ENCODE measurements around the gene CADM1. TPM values are rescaled to one million over a fixed set of nuclear protein-coding genes. Genes with fewer than 3 reads are reported as not detected.

CADM1 gene
- total and polyA plus RNA-seq, 2 donors (not counting 3 experiments of a cell fraction or from before 2014, with no cell fraction given): 0.52 to 2.6 TPM

- no peak overlapping the region for H3K27ac ChIP-seq (ENCODE audit: insufficient read depth, low read depth, low read length)
- TF ChIP-seq FOS (IDR thresholded peaks at IDR 0.05; ENCODE audit: borderline replicate concordance, insufficient read depth, low read length) (no peak), JUN (IDR thresholded peaks at IDR 0.05; ENCODE audit: borderline replicate concordance, insufficient read depth, insufficient read length, low read depth) (no peak), MYC (IDR thresholded peaks at IDR 0.05; ENCODE audit: low read depth, low read length) (no peak), POLR2A (IDR thresholded peaks at IDR 0.05; ENCODE audit: low read depth, low read length) (no peak), EZH2 (IDR thresholded peaks at IDR 0.05; ENCODE audit: borderline replicate concordance, low read depth, low read length, severe bottlenecking) (no peak), GATA2 (IDR thresholded peaks at IDR 0.05; ENCODE audit: insufficient read depth, insufficient read length, low read depth, low read length) (no peak), POLR2AphosphoS5 (IDR thresholded peaks at IDR 0.05; ENCODE audit: insufficient read depth, low read depth, low read length) (no peak), MAX (IDR thresholded peaks at IDR 0.05; ENCODE audit: insufficient read depth, insufficient read length) (no peak)
- TF ChIP-seq, protein P1, sequence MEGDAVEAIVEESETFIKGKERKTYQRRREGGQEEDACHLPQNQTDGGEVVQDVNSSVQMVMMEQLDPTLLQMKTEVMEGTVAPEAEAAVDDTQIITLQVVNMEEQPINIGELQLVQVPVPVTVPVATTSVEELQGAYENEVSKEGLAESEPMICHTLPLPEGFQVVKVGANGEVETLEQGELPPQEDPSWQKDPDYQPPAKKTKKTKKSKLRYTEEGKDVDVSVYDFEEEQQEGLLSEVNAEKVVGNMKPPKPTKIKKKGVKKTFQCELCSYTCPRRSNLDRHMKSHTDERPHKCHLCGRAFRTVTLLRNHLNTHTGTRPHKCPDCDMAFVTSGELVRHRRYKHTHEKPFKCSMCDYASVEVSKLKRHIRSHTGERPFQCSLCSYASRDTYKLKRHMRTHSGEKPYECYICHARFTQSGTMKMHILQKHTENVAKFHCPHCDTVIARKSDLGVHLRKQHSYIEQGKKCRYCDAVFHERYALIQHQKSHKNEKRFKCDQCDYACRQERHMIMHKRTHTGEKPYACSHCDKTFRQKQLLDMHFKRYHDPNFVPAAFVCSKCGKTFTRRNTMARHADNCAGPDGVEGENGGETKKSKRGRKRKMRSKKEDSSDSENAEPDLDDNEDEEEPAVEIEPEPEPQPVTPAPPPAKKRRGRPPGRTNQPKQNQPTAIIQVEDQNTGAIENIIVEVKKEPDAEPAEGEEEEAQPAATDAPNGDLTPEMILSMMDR (IDR thresholded peaks at IDR 0.05; ENCODE audit: extremely low read depth in 1 of 2, insufficient read depth in 1 of 2, low read depth in 1 of 2, low read length in 2 of 2): no peak
- H2AFZ ChIP-seq (ENCODE audit: low read depth, low read length): no peak overlapping the region
- DNase-seq (ENCODE audit: low read depth, low spot score) (no peak), FAIRE-seq (no peak)
- BruUV-seq (replicated peaks): no TSS peak
- H3K79me2 ChIP-seq (ENCODE audit: control insufficient read depth, insufficient read depth, low read length): no peaks in the 10 kb centered on the region
- H3K4me3 ChIP-seq (replicated peaks in 1 of 3; ENCODE audit: insufficient read depth in 1 of 3, low read depth in 1 of 3, low read length in 3 of 3): no peak overlapping the region
- ChIA-PET CTCF (no interaction called here), POLR2A (no interaction called here)
- no peaks in the 10 kb centered on the region for H4K20me1 ChIP-seq (replicated peaks; ENCODE audit: control insufficient read depth, extremely low read depth, insufficient read depth, low read length)
- peaks cover 16 to 39% of the 10 kb centered on the region in 2 experiments for H3K27me3 ChIP-seq (ENCODE audit: control insufficient read depth in 2 of 2, insufficient read depth in 2 of 2, low read length in 2 of 2)
- intact Hi-C loops (cut with micrococcal nuclease): loop anchor here (10.0 kb wide), 1 partner anchor 1216 kb away; no protein-coding TSS in a partner anchor
- H3K9ac ChIP-seq (replicated peaks; ENCODE audit: extremely low read depth, insufficient read depth, low read length): no peak overlapping the region
- H3K4me1 ChIP-seq (ENCODE audit: control insufficient read depth, extremely low read depth, insufficient read depth, low read length): peaks cover 9% of the 10 kb centered on the region
- H3K4me2 ChIP-seq (ENCODE audit: insufficient read depth, low read length): no peak overlapping the region
- H3K9me3 ChIP-seq (replicated peaks; ENCODE audit: control insufficient read depth, insufficient read depth, low read length): no peaks in the 10 kb centered on the region
- dilution Hi-C loops (cut with MboI; ENCODE audit: extremely low pct_ligation_motif_present, low sequenced_read_pairs): no loop called here
- no peaks in the 10 kb centered on the region for H3K36me3 ChIP-seq (ENCODE audit: control insufficient read depth in 2 of 2, extremely low read depth in 1 of 2, insufficient read depth in 2 of 2, low read length in 2 of 2)
- no peaks in the 10 kb centered on the region for H3K9me1 ChIP-seq (replicated peaks; ENCODE audit: control insufficient read depth, extremely low read depth, insufficient read depth, low read length)
Observed at GRCh38 chr11:115500547-115501501, 3.4 kb downstream of the CADM1 start.
